Muscle layer of duodenum (tissue), 2 donors: ENCODE measurements around the gene TNFAIP3.
"Not testable (repeated sequence)": the region's sequence is repeated elsewhere in the genome, so short reads cannot be mapped to it uniquely, and the experiment has no call there.

ENCODE experiments used
- H3K27ac ChIP-seq: one replicate; pipeline ENCODE4 v1.7.0; 2013; ENCODE audit warnings: mild to moderate bottlenecking, low read length
- H3K27me3 ChIP-seq: one replicate; pipeline ENCODE4 v1.7.0; 2013; ENCODE audit warnings: low read depth, mild to moderate bottlenecking, control low read depth, low read length
- H3K36me3 ChIP-seq, 2 donors: one replicate each; pipeline ENCODE4 v1.7.0; 2013; ENCODE audit warnings: low read length in 2 of 2, control low read depth in 1 of 2, mild to moderate bottlenecking in 1 of 2; ENCODE audit not compliant: insufficient read depth in 2 of 2, control insufficient read depth in 1 of 2
- H3K4me1 ChIP-seq, 2 donors: one replicate each; pipeline ENCODE4 v1.7.0; 2013; ENCODE audit warnings: low read length in 2 of 2, mild to moderate bottlenecking in 2 of 2, control low read depth in 1 of 2, moderate library complexity in 1 of 2; ENCODE audit not compliant: insufficient read depth in 2 of 2, control insufficient read depth in 1 of 2
- H3K4me3 ChIP-seq, 2 donors: one replicate each; pipeline ENCODE4 v1.7.0; 2013; ENCODE audit warnings: low read length in 2 of 2, low read depth in 1 of 2, mild to moderate bottlenecking in 1 of 2
- H3K9me3 ChIP-seq, 2 donors: one replicate each; pipeline ENCODE4 v1.7.0; 2013; ENCODE audit warnings: low read length in 2 of 2, control low read depth in 1 of 2, mild to moderate bottlenecking in 1 of 2; ENCODE audit not compliant: control insufficient read depth in 1 of 2
- donor health status: healthy.

Gene TNFAIP3

GRCh38 chr6:137893181-137893580, 26.1 kb downstream of the TNFAIP3 start:
- H3K4me1 ChIP-seq: no peaks in the 10 kb centered on the region
- no peaks in the 10 kb centered on the region for H3K27me3 ChIP-seq
- H3K9me3 ChIP-seq: no peaks in the 10 kb centered on the region
- no peak overlapping the region for H3K27ac ChIP-seq
- no peaks in the 10 kb centered on the region for H3K36me3 ChIP-seq
- no peak overlapping the region for H3K4me3 ChIP-seq

- H3K27ac ChIP-seq: no peak overlapping the region
- H3K36me3 ChIP-seq: no peaks in the 10 kb centered on the region
- H3K4me3 ChIP-seq: no peak overlapping the region
- H3K4me1 ChIP-seq: no peaks in the 10 kb centered on the region
- H3K27me3 ChIP-seq: no peaks in the 10 kb centered on the region
- no peaks in the 10 kb centered on the region for H3K9me3 ChIP-seq
These were observed 26.7 kb downstream of the TNFAIP3 start for GRCh38 chr6:137893726-137894125.

- H3K27ac ChIP-seq, H3K27me3 ChIP-seq, H3K4me1 ChIP-seq, H3K9me3 ChIP-seq, H3K4me3 ChIP-seq, H3K36me3 ChIP-seq: not testable (repeated sequence)
These were observed 27.3 kb downstream of the TNFAIP3 start for GRCh38 chr6:137894378-137894777.

GRCh38 chr6:137894779-137895385, 27.8 kb downstream of the TNFAIP3 start:
- no peaks in the 10 kb centered on the region for H3K36me3 ChIP-seq
- H3K4me3 ChIP-seq: no peak overlapping the region
- no peaks in the 10 kb centered on the region for H3K9me3 ChIP-seq
- H3K27me3 ChIP-seq: no peaks in the 10 kb centered on the region
- H3K4me1 ChIP-seq: no peaks in the 10 kb centered on the region
- H3K27ac ChIP-seq: no peak overlapping the region

- Histone ChIP-seq H3K4me1 (no peaks in the 10 kb centered on the region), H3K9me3 (no peaks in the 10 kb centered on the region), H3K36me3 (no peaks in the 10 kb centered on the region), H3K4me3 (no peak overlapping the region), H3K27ac (no peak overlapping the region), H3K27me3 (no peaks in the 10 kb centered on the region)
These were observed 29.6 kb downstream of the TNFAIP3 start for GRCh38 chr6:137896647-137897046.

GRCh38 chr6:137900815-137901214, 33.8 kb downstream of the TNFAIP3 start:
- no peaks in the 10 kb centered on the region for H3K27me3 ChIP-seq
- no peaks in the 10 kb centered on the region for H3K36me3 ChIP-seq
- no peak overlapping the region for H3K4me3 ChIP-seq
- no peak overlapping the region for H3K27ac ChIP-seq
- H3K4me1 ChIP-seq: no peaks in the 10 kb centered on the region
- H3K9me3 ChIP-seq: no peaks in the 10 kb centered on the region

GRCh38 chr6:137901454-137901853, 34.4 kb downstream of the TNFAIP3 start:
- Histone ChIP-seq H3K4me3 (no peak overlapping the region), H3K9me3 (no peaks in the 10 kb centered on the region), H3K27ac (no peak overlapping the region), H3K27me3 (no peaks in the 10 kb centered on the region), H3K4me1 (no peaks in the 10 kb centered on the region), H3K36me3 (no peaks in the 10 kb centered on the region)

GRCh38 chr6:137902699-137903098, 35.6 kb downstream of the TNFAIP3 start:
- Histone ChIP-seq H3K9me3 (no peaks in the 10 kb centered on the region), H3K4me3 (no peak overlapping the region), H3K36me3 (no peaks in the 10 kb centered on the region), H3K27me3 (no peaks in the 10 kb centered on the region), H3K4me1 (no peaks in the 10 kb centered on the region), H3K27ac (no peak overlapping the region)

- Histone ChIP-seq H3K36me3 (no peaks in the 10 kb centered on the region), H3K27me3 (no peaks in the 10 kb centered on the region), H3K27ac (no peak overlapping the region), H3K9me3 (no peaks in the 10 kb centered on the region), H3K4me1 (no peaks in the 10 kb centered on the region), H3K4me3 (no peak overlapping the region)
These were observed 36.3 kb downstream of the TNFAIP3 start for GRCh38 chr6:137903274-137903932.

GRCh38 chr6:137903933-137904821, 37.1 kb downstream of the TNFAIP3 start:
- no peaks in the 10 kb centered on the region for H3K9me3 ChIP-seq
- H3K4me3 ChIP-seq: no peak overlapping the region
- no peaks in the 10 kb centered on the region for H3K36me3 ChIP-seq
- H3K4me1 ChIP-seq: no peaks in the 10 kb centered on the region
- H3K27ac ChIP-seq: no peak overlapping the region
- H3K27me3 ChIP-seq: no peaks in the 10 kb centered on the region

GRCh38 chr6:137904822-137905617, 38.0 kb downstream of the TNFAIP3 start:
- Histone ChIP-seq H3K36me3 (no peaks in the 10 kb centered on the region), H3K27me3 (no peaks in the 10 kb centered on the region), H3K9me3 (no peaks in the 10 kb centered on the region), H3K27ac (no peak overlapping the region), H3K4me1 (no peaks in the 10 kb centered on the region), H3K4me3 (no peak overlapping the region)
